Smooth muscle cell (in vitro differentiated cells): Measurements from ENCODE around the gene C4orf50. TPM values are rescaled to one million over a fixed set of nuclear protein-coding genes. Genes with fewer than 3 reads are reported as not detected.

Source experiments
- DNase-seq: peaks from one replicate; lab custom pipeline; 2025; ENCODE audit not compliant: unreplicated experiment; lab: John Stamatoyannopoulos, UW
- H2AFZ ChIP-seq: fragments of 200-600 bp; sonication (generic); 2 replicates; pipeline ENCODE4 v1.6.0; 2016; ENCODE audit warnings: antibody characterized with exemption, low read depth, mild to moderate bottlenecking
- H3F3A ChIP-seq: fragments of 200-600 bp; sonication (generic); 2 replicates; pipeline ENCODE4 v1.6.0; 2017; ENCODE audit warnings: antibody characterized with exemption, low read depth
- H3K27ac ChIP-seq: fragments of 200-600 bp; sonication (generic); 2 replicates; pipeline ENCODE4 v1.5.1; 2016; ENCODE audit warnings: low read depth, mild to moderate bottlenecking
- H3K27me3 ChIP-seq: fragments of 200-600 bp; sonication (generic); 2 replicates; pipeline ENCODE4 v1.6.1; 2016; ENCODE audit warnings: low read depth, mild to moderate bottlenecking
- H3K36me3 ChIP-seq: fragments of 200-600 bp; sonication (generic); 2 replicates; pipeline ENCODE4 v1.5.1; 2016; ENCODE audit warnings: low read depth
- H3K4me1 ChIP-seq: fragments of 200-600 bp; sonication (generic); 2 replicates; pipeline ENCODE4 v1.5.1; 2016; ENCODE audit warnings: low read depth
- H3K4me2 ChIP-seq: fragments of 200-600 bp; sonication (generic); 2 replicates; pipeline ENCODE4 v1.6.0; 2016; ENCODE audit warnings: mild to moderate bottlenecking
- H3K4me3 ChIP-seq: fragments of 200-600 bp; sonication (generic); 2 replicates; pipeline ENCODE4 v1.5.1; 2016; ENCODE audit warnings: mild to moderate bottlenecking
- H3K79me2 ChIP-seq: fragments of 200-600 bp; sonication (generic); 2 replicates; pipeline ENCODE4 v1.6.0; 2016; ENCODE audit warnings: low read depth, mild to moderate bottlenecking
- H3K9ac ChIP-seq: fragments of 200-600 bp; sonication (generic); 2 replicates; pipeline ENCODE4 v1.6.0; 2016; ENCODE audit warnings: low read depth
- H3K9me3 ChIP-seq: fragments of 200-600 bp; sonication (generic); replicated peaks from 2 replicates; pipeline ENCODE4 v1.5.1; 2016; ENCODE audit warnings: low read depth
- H4K20me1 ChIP-seq: fragments of 200-600 bp; sonication (generic); 2 replicates; pipeline ENCODE4 v1.6.0; 2016; ENCODE audit warnings: low read depth
- WGBS: methylation state at CpG from one replicate; pipeline ENCODE4 v1.1.7; 2016; ENCODE audit warnings: low lambda C conversion rate; 5-methylcytosine and 5-hydroxymethylcytosine counted together
- polyA plus RNA-seq: library from polyadenylated mRNA; unstranded; fragments of >200 nt; fragmentation: Nextera tagmentation; extraction: Ambion mirVana; gene quantifications from 2 replicates; pipeline ENCODE4 v1.2.1, GENCODE V29; 2016
- total RNA-seq: library from RNA; depleted of rRNA; stranded (reverse); fragments of >200 nt; gene quantifications from 2 replicates; pipeline ENCODE4 v1.2.3, GENCODE V29; 2014
- TF ChIP-seq, protein P1 (sequence below): fragments of 200-600 bp; sonication (generic); IDR thresholded peaks from 2 replicates; pipeline ENCODE4 v1.5.1; 2017; ENCODE audit warnings: borderline replicate concordance, mild to moderate bottlenecking, antibody characterized with exemption; ENCODE audit not compliant: insufficient read depth, poor library complexity, severe bottlenecking

The C4orf50 gene
- total and polyA plus RNA-seq, 2 experiments from 2014 or later: not detected

DNA sequence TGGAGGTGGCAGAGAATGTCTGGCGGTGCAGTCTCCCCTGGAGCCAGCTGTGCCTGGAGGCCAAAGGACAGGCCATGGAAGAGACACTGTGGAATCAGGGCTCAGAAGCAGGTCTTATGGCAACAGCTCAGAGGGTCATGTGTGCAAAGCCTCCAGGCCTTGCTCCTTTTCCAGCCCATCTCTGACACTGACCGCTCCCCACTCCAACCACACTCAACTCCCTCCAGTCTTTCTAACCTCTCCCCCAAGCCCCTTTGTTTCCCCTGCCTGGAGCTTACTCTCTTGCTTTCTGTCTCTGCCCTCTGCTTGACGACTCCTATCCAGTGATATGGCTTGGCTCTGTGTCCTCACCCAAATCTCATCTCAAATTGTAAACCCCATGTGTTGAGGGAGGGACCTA, 91.1 kb downstream of the C4orf50 start:
- no peaks in the 10 kb centered on the region for H3K4me1 ChIP-seq
- H3K4me2 ChIP-seq: no peak overlapping the region
- no peaks in the 10 kb centered on the region for H3F3A ChIP-seq
- no peak for DNase-seq
- peaks cover 13% of the 10 kb centered on the region for H3K27me3 ChIP-seq
- no peaks in the 10 kb centered on the region for H3K36me3 ChIP-seq
- H3K79me2 ChIP-seq: no peaks in the 10 kb centered on the region
- no peak overlapping the region for H3K9ac ChIP-seq
- no peak overlapping the region for H3K27ac ChIP-seq
- 77% methylated on average over 3 of the region's 3 CpGs for WGBS
- H2AFZ ChIP-seq: no peak overlapping the region
- H4K20me1 ChIP-seq: no peaks in the 10 kb centered on the region
- no peak overlapping the region for H3K4me3 ChIP-seq
- no peaks in the 10 kb centered on the region for H3K9me3 ChIP-seq
- TF ChIP-seq, protein P1, sequence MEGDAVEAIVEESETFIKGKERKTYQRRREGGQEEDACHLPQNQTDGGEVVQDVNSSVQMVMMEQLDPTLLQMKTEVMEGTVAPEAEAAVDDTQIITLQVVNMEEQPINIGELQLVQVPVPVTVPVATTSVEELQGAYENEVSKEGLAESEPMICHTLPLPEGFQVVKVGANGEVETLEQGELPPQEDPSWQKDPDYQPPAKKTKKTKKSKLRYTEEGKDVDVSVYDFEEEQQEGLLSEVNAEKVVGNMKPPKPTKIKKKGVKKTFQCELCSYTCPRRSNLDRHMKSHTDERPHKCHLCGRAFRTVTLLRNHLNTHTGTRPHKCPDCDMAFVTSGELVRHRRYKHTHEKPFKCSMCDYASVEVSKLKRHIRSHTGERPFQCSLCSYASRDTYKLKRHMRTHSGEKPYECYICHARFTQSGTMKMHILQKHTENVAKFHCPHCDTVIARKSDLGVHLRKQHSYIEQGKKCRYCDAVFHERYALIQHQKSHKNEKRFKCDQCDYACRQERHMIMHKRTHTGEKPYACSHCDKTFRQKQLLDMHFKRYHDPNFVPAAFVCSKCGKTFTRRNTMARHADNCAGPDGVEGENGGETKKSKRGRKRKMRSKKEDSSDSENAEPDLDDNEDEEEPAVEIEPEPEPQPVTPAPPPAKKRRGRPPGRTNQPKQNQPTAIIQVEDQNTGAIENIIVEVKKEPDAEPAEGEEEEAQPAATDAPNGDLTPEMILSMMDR: no peak

DNA sequence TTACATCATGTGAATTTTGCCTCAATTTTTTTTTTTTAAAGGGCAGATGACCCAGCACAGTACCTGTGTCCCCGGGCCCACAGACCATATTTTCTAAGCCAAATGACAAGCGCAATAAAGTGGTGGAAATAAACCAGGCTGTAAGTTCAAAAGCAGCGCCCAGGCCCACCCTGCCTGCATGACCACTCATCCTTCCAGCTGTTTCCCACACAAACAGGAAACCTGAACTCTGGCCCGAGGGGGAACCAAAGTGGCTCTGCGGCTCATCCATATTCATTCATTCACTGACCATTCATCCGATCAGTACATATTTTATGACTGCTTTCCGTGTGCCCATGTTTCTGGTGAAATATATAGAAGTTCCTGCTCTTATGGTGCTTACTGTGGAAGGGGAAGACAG, 91.6 kb downstream of the C4orf50 start:
- no peak for DNase-seq
- H3K4me1 ChIP-seq: no peaks in the 10 kb centered on the region
- no peak overlapping the region for H3K27ac ChIP-seq
- TF ChIP-seq, protein P1: no peak
- H4K20me1 ChIP-seq: no peaks in the 10 kb centered on the region
- no peak overlapping the region for H3K4me3 ChIP-seq
- H3K4me2 ChIP-seq: no peak overlapping the region
- no peak overlapping the region for H3K9ac ChIP-seq
- H3K9me3 ChIP-seq: no peaks in the 10 kb centered on the region
- H3F3A ChIP-seq: no peaks in the 10 kb centered on the region
- 79% methylated on average over 7 of the region's 7 CpGs for WGBS
- no peaks in the 10 kb centered on the region for H3K36me3 ChIP-seq
- H3K27me3 ChIP-seq: peaks cover 13% of the 10 kb centered on the region
- H3K79me2 ChIP-seq: no peaks in the 10 kb centered on the region
- no peak overlapping the region for H2AFZ ChIP-seq

DNA sequence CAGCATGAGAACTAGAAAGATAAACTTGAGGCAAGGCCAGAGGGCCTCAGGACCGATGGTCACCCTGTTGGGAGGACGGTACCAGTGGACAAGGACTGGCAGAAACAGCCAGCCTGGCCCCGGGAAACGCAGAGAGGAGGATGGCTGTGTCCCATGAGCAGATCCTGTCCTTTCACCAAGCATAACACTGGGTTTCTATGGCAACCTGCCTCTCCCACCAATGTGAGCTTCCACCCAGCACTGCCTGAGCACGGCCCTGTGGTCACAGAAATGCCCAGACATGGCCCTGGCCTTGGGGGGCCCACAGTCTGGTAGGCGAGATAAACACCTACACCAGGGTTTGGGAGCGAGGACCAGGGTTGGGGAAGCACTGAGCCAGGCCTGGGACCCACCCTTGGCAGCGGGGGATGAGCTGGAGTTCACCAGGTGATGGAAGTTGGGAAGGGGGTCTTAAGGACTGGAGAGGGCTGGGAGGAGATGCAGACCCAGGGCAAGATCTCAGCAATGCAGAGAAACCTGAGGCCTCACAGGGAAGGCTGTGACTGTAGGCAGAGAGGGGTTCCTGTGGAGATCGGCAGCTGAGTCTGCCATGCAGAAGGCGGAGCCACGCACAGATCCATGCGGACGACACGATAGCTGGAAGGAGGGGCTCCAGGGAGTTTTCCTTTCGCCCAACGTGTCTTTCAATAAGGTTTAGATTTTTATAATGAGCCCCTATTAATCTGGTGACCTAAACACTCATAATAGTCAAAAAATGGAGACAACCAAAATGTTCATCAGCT, 92.6 kb downstream of the C4orf50 start:
- Histone ChIP-seq H3K4me2 (no peak overlapping the region), H4K20me1 (no peaks in the 10 kb centered on the region), H3K36me3 (no peaks in the 10 kb centered on the region), H3K4me3 (no peak overlapping the region), H3K27ac (no peak overlapping the region), H2AFZ (no peak overlapping the region), H3K4me1 (no peaks in the 10 kb centered on the region), H3K79me2 (no peaks in the 10 kb centered on the region), H3K9me3 (no peaks in the 10 kb centered on the region), H3K27me3 (peaks cover 10% of the 10 kb centered on the region), H3F3A (no peaks in the 10 kb centered on the region), H3K9ac (no peak overlapping the region)
- TF ChIP-seq, protein P1: no peak
- DNase-seq: no peak
- WGBS: 82% methylated on average over 16 of the region's 16 CpGs
